SKM-1 treated with dmso at 0.1 percent for 144 hours (cell line): ENCODE data around the gene TFAP2E.

ENCODE experiments used
- DNase-seq: peaks from one replicate; lab custom pipeline; 2025; ENCODE audit not compliant: unreplicated experiment; lab: John Stamatoyannopoulos, UW

Gene TFAP2E

DNA sequence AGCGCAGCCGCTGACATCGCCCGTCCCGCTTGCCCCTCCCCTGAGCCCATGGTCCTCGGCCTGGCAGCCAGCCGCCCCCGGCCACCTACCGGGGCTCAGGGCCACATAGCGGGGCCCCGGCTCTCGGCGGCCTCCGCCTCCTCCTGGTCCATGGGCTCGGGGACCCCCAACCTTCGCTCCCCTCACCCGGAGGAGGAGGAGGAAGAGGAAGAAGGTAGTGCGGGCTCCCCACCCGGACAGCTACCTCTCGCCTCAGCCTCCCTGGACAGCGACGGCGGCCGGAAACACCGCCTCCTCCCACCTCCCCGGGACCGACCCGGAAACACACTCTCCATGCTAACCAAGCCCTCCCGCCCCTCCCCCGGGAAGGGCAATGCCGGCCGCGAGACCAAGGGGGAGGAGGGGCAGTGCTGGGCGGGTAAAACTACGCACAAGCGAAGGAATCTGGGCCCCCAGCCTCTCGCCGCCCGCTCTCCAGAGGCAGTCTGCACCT is 15.9 kb upstream of the TFAP2E start, which contains the start of gene KIAA0319L:
KIAA0319L (minus strand) TSS at position 286 of the 493 bp plus-strand sequence. CDS start 2,912 bp downstream, outside the sequence.
- peak; percentile 85 for DNase-seq

DNA sequence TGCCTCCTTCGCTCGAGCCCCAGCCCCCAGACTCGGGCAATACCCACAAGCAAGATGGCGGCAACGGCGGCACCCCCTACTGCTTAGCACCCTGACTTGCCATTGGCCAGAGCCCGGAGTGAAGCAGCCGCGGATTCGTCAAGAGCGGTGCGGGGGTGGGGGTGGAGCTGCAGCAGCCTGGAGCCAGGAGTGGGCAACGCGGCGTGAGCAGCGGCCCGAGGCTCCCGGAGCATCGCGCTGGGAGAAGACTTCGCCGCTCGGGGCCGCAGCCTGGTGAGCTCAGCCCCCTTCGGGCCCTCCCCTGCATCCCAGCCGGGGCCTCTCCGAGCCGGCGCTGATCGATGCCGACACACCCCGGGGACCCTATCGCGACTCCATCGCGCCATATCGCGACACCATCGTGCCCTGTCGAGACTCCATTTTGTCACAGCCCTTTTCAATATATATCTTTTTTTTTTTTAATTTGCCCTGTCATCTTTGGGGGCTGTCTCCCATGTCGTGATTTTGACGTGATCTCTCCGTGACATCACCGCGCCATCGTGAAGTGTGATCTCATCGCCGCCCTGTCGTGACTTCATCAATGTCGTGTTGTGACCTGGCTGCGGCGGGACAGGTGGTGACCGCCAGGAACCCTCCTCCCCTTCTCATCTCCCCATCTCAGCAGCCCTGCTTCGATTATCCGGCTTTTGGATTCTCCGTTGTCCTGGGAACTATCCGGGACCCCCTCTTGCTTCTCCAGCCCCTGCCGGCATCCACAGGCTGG is 15.3 kb upstream of the TFAP2E start, which contains the start of gene NCDN:
NCDN (plus strand) TSS at position 189 of the 763 bp plus-strand sequence; CDS start at position 581, 392 bp downstream.
- peak; percentile 92 for DNase-seq

DNA sequence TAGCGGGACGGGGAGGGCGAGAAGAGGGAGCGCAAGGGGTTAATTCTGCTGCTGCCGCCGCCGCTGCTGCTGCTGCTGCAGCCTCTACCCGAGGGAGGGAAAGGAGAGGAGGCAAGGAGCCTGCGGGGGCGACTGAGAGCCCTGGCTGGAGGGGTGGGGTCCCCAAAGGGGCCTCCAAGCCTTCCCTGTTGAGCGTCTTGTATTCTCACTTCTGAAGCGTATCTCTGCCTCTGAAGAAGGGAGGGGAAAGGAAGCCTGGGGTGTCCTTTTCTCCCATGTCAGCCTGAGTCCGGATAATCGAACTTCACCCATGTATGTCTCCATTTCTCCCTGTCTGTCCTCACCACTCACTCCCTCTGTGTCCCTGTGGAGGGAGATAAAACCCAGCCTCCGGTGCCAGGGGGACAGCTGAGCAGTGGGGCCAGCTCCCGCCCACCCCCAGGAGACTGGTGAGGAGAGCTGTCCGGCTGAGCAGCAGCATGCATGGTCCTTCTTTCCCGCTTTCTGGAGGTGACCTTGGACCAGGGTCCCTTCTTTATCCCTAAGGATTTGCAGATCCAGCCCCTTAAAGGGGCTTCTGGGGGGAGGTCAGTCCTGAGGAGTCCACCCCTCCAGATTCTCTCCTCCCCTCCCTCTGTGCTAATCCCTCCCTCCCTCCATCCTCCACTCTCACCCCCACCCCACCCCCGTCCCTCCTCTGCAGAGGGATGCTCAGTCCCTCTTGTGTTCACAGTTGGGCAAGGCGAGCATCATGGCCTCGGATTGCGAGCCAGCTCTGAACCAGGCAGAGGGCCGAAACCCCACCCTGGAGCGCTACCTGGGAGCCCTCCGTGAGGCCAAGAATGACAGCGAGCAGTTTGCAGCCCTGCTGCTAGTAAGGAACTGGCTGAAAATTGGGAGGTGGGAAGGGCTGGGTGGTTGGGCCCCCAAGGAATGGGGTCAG is 14.5 kb upstream of the TFAP2E start:
- DNase-seq, result no peak

DNA sequence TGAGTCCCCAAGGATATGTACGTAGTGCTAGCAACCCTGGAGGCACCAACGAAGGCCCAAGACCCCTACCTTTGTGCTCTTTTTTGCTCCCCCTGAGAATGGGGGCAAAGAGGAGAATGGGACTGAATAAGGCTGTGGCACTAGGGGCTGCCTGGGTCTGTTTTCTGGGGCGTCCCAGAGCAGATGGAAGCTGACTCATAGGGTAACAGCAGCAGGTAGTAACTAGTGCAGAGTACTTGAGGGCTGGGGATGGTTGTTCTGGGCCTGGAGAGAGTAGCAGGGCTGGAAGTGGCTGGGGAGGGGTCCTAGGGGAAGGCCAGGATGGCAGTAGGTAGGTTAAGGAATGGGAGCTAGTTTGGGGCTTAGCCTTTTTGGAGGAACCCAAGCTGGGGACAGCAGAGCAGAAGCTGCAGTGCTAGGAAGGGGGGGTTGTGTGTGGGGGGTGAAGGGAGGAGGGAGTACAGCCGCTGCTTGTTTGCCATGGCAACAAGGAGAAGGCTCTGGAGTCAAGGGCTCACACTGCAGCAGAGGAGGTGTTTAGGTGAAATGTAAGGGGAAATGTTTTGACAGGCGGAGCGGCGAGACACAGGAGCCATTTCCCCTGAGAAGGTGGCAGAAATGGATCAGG is 13.7 kb upstream of the TFAP2E start:
- no peak for DNase-seq

DNA sequence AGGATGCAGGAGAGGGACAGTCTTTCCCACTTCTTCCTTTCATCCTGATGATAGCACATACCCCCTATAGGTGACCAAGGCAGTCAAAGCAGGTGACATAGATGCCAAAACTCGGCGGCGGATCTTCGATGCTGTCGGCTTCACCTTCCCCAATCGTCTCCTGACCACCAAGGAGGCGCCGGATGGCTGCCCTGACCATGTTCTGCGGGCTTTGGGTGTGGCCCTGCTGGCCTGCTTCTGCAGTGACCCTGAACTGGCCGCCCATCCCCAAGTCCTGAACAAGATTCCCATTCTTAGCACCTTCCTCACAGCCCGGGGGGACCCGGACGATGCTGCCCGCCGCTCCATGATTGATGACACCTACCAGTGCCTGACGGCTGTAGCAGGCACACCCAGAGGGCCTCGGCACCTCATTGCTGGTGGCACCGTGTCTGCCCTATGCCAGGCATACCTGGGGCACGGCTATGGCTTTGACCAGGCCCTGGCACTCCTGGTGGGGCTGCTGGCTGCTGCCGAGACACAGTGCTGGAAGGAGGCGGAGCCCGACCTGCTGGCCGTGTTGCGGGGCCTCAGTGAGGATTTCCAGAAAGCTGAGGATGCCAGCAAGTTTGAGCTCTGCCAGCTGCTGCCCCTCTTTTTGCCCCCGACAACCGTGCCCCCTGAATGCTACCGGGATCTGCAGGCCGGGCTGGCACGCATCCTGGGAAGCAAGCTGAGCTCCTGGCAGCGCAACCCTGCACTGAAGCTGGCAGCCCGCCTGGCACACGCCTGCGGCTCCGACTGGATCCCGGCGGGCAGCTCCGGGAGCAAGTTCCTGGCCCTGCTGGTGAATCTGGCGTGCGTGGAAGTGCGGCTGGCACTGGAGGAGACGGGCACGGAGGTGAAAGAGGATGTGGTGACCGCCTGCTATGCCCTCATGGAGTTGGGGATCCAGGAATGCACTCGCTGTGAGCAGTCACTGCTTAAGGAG is 12.6 kb upstream of the TFAP2E start:
- no peak for DNase-seq

DNA sequence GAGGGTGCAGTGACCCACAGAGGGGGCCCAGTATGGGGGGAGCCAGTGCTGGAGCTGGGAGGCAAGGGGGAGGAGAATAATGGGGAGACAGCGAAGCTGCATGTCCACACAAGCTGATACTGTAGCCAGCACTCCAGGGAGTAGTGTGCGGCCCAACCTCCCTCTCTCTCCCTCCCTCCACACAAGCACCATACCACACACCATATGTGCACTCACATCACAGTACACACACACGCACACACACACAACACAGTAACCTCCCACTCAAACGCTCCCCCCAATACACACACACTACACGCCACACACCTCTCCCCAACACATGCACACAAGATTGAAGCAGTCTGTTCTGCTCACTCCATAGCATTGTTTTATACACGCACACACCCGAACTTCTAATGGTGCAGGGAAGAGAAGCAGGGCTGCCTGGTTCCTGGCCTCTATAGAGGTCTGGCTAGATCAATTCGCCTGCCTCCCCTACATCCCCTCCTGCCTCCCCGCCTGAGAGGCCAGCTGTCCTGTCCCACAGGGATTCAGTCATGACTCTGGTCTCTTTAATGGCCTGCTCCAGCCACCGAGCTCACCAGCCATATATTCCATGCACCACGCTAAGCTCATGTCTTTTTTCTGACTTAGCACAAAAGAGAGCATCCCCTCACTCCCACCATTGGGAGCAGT is 11.7 kb upstream of the TFAP2E start:
- no peak for DNase-seq

DNA sequence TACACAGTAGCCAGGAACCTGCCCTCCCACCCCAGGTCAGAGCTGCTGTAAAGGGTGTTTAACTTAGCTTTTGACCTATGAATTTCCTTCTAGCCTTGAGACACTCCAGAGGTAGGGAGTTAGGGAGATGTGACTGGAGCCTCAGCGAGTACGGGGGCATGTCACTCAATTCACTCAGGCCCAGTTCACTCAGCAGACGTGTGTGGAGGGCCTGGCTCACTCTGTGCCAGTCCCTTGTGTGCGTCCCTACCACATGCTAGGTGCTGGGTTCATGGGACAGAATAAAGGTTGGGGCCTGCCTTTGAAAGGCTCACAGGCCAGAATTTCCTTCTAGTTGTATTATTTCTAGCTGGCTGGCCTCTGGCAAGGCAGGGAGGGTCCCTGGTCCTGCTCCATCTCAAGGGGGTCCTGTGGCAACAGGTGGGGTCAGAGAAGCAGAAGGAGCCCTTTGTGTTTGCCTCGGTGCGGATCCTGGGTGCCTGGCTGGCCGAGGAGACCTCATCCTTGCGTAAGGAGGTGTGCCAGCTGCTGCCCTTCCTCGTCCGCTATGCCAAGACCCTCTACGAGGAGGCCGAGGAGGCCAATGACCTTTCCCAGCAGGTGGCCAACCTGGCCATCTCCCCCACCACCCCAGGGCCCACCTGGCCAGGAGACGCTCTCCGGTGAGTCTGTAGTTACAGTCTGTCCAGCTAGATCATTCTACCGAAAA is 11.0 kb upstream of the TFAP2E start:
- no peak for DNase-seq

DNA sequence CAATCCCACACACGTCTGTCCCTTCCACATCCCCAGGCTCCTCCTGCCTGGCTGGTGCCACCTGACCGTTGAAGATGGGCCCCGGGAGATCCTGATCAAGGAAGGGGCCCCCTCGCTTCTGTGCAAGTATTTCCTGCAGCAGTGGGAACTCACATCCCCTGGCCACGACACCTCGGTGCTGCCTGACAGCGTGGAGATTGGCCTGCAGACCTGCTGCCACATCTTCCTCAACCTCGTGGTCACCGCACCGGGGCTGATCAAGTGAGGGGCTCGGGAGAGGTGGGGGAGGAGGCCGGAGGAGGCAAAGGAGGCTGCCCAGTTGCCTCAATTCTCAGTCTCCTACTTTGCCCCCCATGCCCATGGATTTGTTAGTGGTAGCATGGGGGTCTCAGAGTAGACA is 9.9 kb upstream of the TFAP2E start:
- no peak for DNase-seq

DNA sequence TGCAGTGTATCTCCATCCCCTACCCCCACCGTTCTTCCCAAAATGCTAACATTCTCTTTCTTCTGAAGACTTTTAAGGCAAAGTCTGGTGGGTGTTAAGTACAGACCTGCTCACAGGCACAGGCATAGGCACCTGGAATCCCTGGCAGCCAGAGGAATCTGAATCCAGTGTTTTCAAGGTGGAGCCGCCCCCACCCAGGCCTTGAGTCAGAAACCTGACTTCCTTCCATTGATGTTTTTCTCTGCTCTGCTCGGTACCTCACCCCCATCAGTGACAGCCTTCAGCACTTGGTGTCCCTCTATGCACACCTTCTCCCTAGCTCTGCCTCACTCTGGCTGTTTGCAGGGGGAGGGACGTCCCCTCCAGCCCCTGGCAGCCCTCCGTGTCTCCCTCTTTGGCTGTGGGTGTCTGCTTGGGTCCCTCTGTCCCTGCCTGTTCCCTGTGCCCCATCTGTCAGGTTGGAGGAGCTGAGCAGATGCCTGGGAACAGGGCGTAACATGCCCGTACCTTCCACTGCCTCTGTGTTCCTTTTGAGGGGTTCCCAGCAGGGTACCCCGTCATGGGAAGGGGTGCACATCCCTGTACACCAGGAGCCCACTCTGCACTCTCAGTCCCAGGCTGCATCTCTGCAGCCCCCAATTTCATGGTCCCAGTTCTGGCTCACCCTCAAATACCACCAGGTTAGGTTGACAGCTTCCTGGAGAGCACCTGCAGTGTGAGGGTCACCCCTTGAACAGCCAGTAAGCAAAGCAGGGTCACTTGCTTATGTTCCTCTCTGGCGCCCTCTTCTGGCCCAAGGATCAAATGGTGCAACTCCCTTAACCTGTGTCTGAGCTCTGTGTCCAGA is 8.9 kb upstream of the TFAP2E start:
- peak; percentile 46 for DNase-seq

DNA sequence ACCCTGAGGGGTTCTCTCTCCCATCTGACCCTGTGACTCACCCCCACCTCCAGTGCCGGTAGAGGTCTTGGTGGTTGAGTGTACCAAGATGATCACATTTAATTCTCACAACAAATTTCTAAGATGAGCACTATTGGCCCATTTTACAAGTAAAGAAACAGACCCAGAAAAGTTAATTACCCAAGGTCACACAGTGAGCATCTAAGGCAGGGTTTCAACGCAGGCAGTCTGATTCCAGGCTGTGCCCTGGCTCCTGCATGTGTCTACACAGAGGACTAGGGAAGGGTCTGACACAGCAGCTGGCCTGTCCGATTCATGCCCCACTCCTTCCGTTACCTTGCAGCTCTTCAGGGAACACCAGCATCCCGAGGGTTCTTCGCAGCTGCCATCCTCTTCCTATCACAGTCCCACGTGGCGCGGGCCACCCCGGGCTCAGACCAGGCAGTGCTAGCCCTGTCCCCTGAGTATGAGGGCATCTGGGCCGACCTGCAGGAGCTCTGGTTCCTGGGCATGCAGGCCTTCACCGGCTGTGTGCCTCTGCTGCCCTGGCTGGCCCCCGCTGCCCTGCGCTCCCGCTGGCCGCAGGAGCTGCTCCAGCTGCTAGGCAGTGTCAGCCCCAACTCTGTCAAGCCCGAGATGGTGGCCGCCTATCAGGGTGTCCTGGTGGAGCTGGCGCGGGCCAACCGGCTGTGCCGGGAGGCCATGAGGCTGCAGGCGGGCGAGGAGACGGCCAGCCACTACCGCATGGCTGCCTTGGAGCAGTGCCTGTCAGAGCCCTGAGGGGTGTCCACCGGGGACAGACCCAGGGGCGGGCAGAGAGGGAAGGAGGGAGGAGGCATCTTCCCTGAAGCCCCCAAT is 8.0 kb upstream of the TFAP2E start:
- DNase-seq, result no peak

DNA sequence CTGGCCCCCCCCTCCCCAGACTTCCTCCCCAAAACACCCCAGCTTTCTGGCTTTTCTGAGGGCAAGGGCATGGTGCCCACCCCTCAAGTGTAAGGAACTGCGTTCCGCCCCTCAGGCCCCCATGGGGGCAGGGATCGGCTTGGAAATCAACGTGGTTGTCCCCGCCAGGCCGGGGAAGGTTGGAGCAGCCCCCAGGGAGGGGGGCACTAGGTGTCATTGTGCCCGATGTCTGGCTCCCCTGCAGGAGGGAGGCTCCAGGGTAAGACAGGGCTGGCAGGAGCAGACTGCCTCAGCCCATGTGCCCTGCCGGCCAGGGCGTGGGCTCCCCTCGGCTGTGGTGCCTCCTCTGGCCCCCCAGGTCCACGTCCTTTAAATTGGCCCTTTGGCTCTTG is 7.4 kb upstream of the TFAP2E start:
- DNase-seq, result no peak

DNA sequence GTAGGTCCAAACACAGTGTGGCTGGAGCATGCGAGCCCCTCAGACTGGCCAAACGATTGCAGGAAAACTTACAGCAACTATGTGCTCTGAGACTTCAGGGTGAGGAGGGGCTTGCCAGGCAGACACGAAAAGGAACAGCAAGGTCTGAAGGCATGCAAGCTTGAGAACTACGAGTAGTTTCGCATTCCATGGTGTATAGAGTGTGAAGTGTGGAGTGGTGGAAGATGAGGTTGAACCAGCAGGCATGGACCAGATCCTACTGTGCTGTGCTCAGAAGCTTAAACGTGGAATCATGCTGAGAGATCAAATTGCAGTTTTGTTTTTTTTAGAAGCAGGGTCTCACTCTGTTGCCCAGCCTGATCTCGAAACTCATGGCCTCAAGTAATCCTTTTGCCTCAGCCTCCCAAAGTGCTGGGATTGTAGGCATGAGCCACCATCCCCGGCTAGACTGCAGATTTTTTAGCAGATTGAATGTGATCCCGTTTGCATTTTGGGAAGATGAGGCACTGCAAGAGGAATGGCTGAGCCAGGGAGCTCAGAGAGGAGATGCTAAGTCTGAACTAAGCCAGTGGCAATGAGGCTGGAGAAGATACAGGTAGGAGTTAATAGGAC is 5.1 kb upstream of the TFAP2E start:
- DNase-seq, result no peak

DNA sequence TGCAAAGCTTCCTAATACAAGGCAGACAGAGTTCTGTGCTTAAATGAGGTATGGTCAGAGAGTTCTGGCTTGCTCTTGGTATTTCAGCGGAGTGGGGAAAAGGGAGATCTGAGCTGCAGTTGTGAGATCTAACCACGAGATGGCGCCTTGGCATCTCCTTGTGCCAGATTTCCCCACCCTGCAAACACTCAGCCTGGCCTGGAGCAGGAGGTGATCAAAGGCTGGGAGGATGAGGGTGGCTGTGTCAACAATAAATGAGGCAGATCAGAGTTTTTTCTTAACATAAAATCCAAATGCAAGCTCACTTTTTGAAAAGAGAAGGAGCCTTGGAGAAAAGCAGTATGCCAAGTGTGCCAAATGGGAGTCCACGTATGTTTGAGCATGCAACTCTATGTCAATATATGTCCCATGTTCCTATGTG is 4.1 kb upstream of the TFAP2E start:
- DNase-seq, result peak; percentile 46

DNA sequence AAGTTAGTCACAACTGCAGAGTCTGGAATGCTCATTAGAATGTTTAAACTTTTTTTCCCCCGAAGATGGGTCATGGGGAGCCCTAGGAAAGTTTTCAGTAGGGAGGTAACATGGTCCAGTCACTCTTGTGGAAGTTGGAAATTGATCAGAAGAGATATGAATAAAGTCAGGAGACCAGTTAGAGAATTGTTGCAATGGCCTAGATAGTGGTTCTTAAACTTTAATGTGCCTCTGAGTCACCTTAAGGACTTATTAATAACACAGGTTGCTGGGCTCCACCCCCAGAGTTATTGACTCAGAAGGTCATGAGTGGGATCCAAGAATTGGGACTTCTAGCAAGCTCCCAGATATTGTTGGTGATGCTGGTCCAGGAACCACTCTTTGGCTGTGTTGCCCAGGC is 3.2 kb upstream of the TFAP2E start:
- no peak for DNase-seq

DNA sequence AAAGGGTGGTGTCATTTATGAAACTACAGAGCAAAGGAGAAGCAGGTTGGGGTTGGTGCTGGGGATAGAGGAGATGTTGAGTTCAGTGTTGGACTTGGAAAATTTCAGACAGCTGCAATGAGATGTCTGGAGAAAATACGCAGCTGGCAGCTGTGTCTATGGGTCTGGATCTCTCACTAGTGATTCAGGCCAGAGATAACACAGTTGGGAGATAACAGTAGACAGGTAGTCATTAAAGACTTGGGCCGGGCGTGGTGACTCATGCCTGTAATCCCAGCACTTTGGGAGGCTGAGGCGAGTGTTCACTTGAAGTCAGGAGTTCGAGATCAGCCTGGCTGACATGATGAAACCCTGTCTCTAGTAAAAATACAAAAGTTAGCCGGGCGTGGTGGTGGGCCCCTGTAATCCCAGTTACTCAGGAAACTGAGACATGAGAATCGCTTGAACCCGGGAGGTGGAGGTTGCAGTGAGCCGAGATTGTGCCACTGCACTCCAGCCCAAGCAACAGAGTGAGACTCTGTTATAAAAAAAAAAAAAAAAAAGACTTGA is 2.5 kb upstream of the TFAP2E start:
- DNase-seq, result no peak

DNA sequence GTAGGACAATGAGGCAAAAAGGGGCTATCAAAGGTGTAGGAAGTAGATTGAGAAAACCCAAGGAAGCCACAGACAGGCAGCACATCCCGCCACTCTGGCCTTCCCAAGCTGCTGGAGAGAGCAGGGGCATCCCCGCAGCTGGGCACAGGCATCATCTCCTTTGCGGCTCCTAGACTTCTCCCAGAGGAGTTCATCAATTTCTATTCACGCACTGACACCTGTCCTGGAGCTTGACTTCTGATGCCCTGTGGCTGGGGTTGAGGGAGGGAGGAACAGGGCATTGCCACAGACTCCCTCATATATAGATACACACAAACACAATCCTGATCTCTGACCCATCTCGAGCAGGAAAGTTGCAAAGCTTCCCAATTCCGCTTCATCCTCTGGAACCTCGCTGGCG is 1.9 kb upstream of the TFAP2E start:
- no peak for DNase-seq
